K562 (cell line): ENCODE data around the gene NF1. TPM values are rescaled to one million over a fixed set of nuclear protein-coding genes. Genes with fewer than 3 reads are reported as not detected.

Experiments used
- ATAC-seq: fragments of 200-7000 bp; cut with Tn5 transposase; 3 replicates; pipeline ENCODE4 v1.9.1; 2020; ENCODE audit warnings: moderate library complexity
- BruUV-seq: library from RNA; stranded (reverse); fragments of 400-500 nt; replicated peaks from 2 replicates; lab custom pipeline; 2021; lab: Mats Ljungman, UMichigan
- CTCF ChIA-PET: fragments of 300-600 bp; formaldehyde crosslinking; extraction: SDS; loops from one replicate; lab custom pipeline; 2021; ENCODE audit warnings: low intra/inter-chr PET ratio; lab: Yijun Ruan, JAX
- POLR2A ChIA-PET: fragments of 300-600, 350-650 bp; sonication (Branson Sonifier 250); formaldehyde crosslinking; extraction: SDS; loops from one replicate; lab custom pipeline; 2021; ENCODE audit warnings: antibody characterized with exemption, inconsistent platforms; lab: Yijun Ruan, JAX
- DNase-seq, 4 experiments: peaks; one replicate each; pipeline versions ENCODE4 v3.0.0 to v3.0.0-alpha.2; 2011 to 2018; ENCODE audit warnings: low spot score in 3 of 4, mixed read lengths in 3 of 4; ENCODE audit errors: extremely low read depth in 1 of 4
- FAIRE-seq: peaks from 2 replicates; lab custom pipeline; 2011; peaks lifted over from hg19 to GRCh38; lab: Jason Lieb, UNC
- H2AFZ ChIP-seq: 2 replicates; pipeline ENCODE4 v1.6.0; 2011; ENCODE audit warnings: low read depth, low read length, control low read depth, inconsistent platforms
- H3K27ac ChIP-seq: fragments of 200-600 bp; 3 replicates; pipeline ENCODE4 v1.8.0; 2011; ENCODE audit warnings: low read depth, mild to moderate bottlenecking, control low read depth, inconsistent platforms, low read length, moderate library complexity, mixed read lengths; ENCODE audit errors: extremely low read depth
- H3K27me3 ChIP-seq, 2 experiments: fragments of 300-600 bp in 1 of 2; 2 replicates in 1 of 2; 3 replicates in 1 of 2; pipeline versions ENCODE4 v1.6.0 to v1.8.0; 2011; ENCODE audit warnings: inconsistent platforms in 2 of 2, low read length in 2 of 2, mild to moderate bottlenecking in 1 of 2, mixed read lengths in 1 of 2, moderate library complexity in 1 of 2; ENCODE audit not compliant: control insufficient read depth in 2 of 2, insufficient read depth in 2 of 2
- H3K36me3 ChIP-seq: fragments of 300-600 bp; 3 replicates; pipeline ENCODE4 v1.8.0; 2011; ENCODE audit warnings: mild to moderate bottlenecking, low read length, inconsistent platforms; ENCODE audit not compliant: control insufficient read depth, insufficient read depth
- H3K4me1 ChIP-seq, 2 experiments: fragments of 200-600 bp in 1 of 2; replicated peaks in 1 of 2; 2 replicates in 1 of 2; 3 replicates in 1 of 2; pipeline versions ENCODE4 v1.5.1 to v1.8.0; 2011; ENCODE audit warnings: inconsistent platforms in 2 of 2, low read length in 2 of 2, mild to moderate bottlenecking in 1 of 2, mixed read lengths in 1 of 2, moderate library complexity in 1 of 2; ENCODE audit not compliant: control insufficient read depth in 2 of 2, insufficient read depth in 2 of 2
- H3K4me2 ChIP-seq: 2 replicates; pipeline ENCODE4 v1.6.1; 2011; ENCODE audit warnings: low read length, control low read depth, inconsistent platforms, mixed read lengths; ENCODE audit not compliant: insufficient read depth
- H3K4me3 ChIP-seq: fragments of 200-600 bp; sonication (generic), shearing (Covaris generic); 2 replicates; pipeline ENCODE4 v1.5.1; 2016; ENCODE audit warnings: control low read depth, inconsistent platforms
- H3K79me2 ChIP-seq: fragments of 200-600 bp; 3 replicates; pipeline ENCODE4 v1.8.0; 2011; ENCODE audit warnings: low read length, inconsistent platforms; ENCODE audit not compliant: control insufficient read depth, insufficient read depth
- H3K9ac ChIP-seq, 2 experiments: 2 replicates each; pipeline versions ENCODE4 v1.6.0 to v1.6.1; 2011; ENCODE audit warnings: low read depth in 2 of 2, low read length in 2 of 2, control low read depth in 1 of 2, inconsistent platforms in 1 of 2, mild to moderate bottlenecking in 1 of 2, mixed read lengths in 1 of 2; ENCODE audit not compliant: insufficient read depth in 1 of 2
- H3K9me1 ChIP-seq: one replicate; pipeline ENCODE4 v1.6.0; 2011; ENCODE audit warnings: inconsistent platforms, mild to moderate bottlenecking, low read length, moderate library complexity; ENCODE audit not compliant: control insufficient read depth, insufficient read depth
- H3K9me3 ChIP-seq: replicated peaks from 2 replicates; pipeline ENCODE4 v1.5.1; 2011; ENCODE audit warnings: low read depth, low read length, inconsistent platforms; ENCODE audit not compliant: control insufficient read depth, insufficient read depth
- H4K20me1 ChIP-seq: replicated peaks from 2 replicates; pipeline ENCODE4 v1.6.1; 2011; ENCODE audit warnings: low read length, inconsistent platforms, mixed read lengths; ENCODE audit not compliant: control insufficient read depth, insufficient read depth
- CCAR2 ChIP-seq: fragments of 200-400 bp; formaldehyde crosslinking; IDR thresholded peaks from 2 replicates; pipeline ENCODE4 v1.6.1; 2017; ENCODE audit warnings: mild to moderate bottlenecking, low read depth, low read length
- NBN ChIP-seq: fragments of 450-650 bp; IDR thresholded peaks from 2 replicates; pipeline ENCODE4 v1.6.1; 2016; ENCODE audit warnings: low read depth, mild to moderate bottlenecking
- NFIC ChIP-seq: fragments of 450-650 bp; IDR thresholded peaks from 2 replicates; pipeline ENCODE4 v1.6.1; 2017; ENCODE audit warnings: mild to moderate bottlenecking, inconsistent platforms
- NR3C1 ChIP-seq: sonication (generic); formaldehyde crosslinking; IDR thresholded peaks from 2 replicates; pipeline ENCODE4 v1.8.1; 2022; ENCODE audit warnings: missing genetic modification reagents
- PML ChIP-seq: IDR thresholded peaks from 2 replicates; pipeline ENCODE4 v1.6.1; 2012; ENCODE audit warnings: low read length, inconsistent platforms
- RBM25 ChIP-seq: fragments of 200-400 bp; formaldehyde crosslinking; IDR thresholded peaks from 2 replicates; pipeline ENCODE4 v1.6.1; 2018; ENCODE audit warnings: low read length, low read depth, moderate library complexity; ENCODE audit not compliant: severe bottlenecking
- XRCC3 ChIP-seq: fragments of 450-650 bp; IDR thresholded peaks from 2 replicates; pipeline ENCODE4 v1.6.1; 2017; ENCODE audit warnings: mild to moderate bottlenecking, moderate library complexity
- ZBTB43 ChIP-seq: sonication (generic); formaldehyde crosslinking; IDR thresholded peaks from 2 replicates; pipeline ENCODE4 v1.8.0; 2023; ENCODE audit warnings: mild to moderate bottlenecking, missing genetic modification reagents
- ZNF347 ChIP-seq: fragments of 450-650 bp; formaldehyde crosslinking; IDR thresholded peaks from 2 replicates; pipeline ENCODE4 v1.4.0; 2020; ENCODE audit warnings: low read depth, mild to moderate bottlenecking, moderate library complexity
- WGBS: fragments of 100-300 bp; shearing (Covaris generic); methylation state at CpG from one replicate; pipeline ENCODE4 v1.1.6; 2016; ENCODE audit warnings: low coverage, mixed read lengths; ENCODE audit not compliant: insufficient coverage; ENCODE audit errors: missing lambda C conversion rate; 5-methylcytosine and 5-hydroxymethylcytosine counted together
- in situ Hi-C: fragments of 300-500 bp; cut with MboI; formaldehyde crosslinking; loops from 4 replicates; pipeline ENCODE4 v1.15.0; 2018; ENCODE audit warnings: inconsistent platforms, mixed read lengths
- intact Hi-C: fragments of 100-400 bp; cut with micrococcal nuclease; formaldehyde crosslinking; loops from 2 replicates; pipeline ENCODE4 v1.14.2; 2022
- polyA plus RNA-seq, 8 experiments: library from polyadenylated mRNA; depleted of rRNA in 4 of 8; stranded (reverse) in 5 of 8; unstranded in 3 of 8; fragments of >200 nt; fragmentation: Nextera tagmentation in 2 of 8; fragmentation: Illumina TruSeq in 1 of 8; extraction: Ambion mirVana in 2 of 8; extraction: Trizol in 1 of 8; gene quantifications; 2 replicates each; pipeline versions ENCODE4 v1.2.1 to v1.2.3, GENCODE V29; 2011 to 2014; ENCODE audit warnings: inconsistent platforms in 1 of 8, missing spikeins in 1 of 8
- total RNA-seq, 7 experiments: library from RNA; depleted of rRNA in 6 of 7; stranded (reverse); fragments of >200 nt in 6 of 7; fragmentation: Illumina TruSeq in 2 of 7; extraction: Trizol in 2 of 7; gene quantifications; 2 replicates each; pipeline versions ENCODE4 v1.2.1 to v1.2.3, GENCODE V29; 2011 to 2021; ENCODE audit warnings: low replicate concordance in 1 of 7
- TF ChIP-seq, protein P1 (sequence below): sonication (generic); formaldehyde crosslinking; IDR thresholded peaks from 2 replicates; pipeline ENCODE4 v1.8.0; 2023; ENCODE audit warnings: mild to moderate bottlenecking, missing genetic modification reagents

Gene NF1
- total and polyA plus RNA-seq, 9 of the 15 experiments (the other 6 are each of a cell fraction or from before 2014, with no cell fraction given) = 3.4 to 41.9 (median 24.3) TPM

- no TSS peak for BruUV-seq
- ATAC-seq (no peak), FAIRE-seq (peak; percentile 29), DNase-seq (no peak)
- Histone ChIP-seq H3K27me3 (no peaks in the 10 kb centered on the region), H3K9me1 (no peaks in the 10 kb centered on the region), H3K4me1 (no peaks in the 10 kb centered on the region), H3K27ac (no peak overlapping the region), H2AFZ (no peak overlapping the region), H3K36me3 (peaks cover 16% of the 10 kb centered on the region), H3K4me3 (no peak overlapping the region), H3K9ac (no peak overlapping the region), H3K4me2 (no peak overlapping the region), H4K20me1 (no peaks in the 10 kb centered on the region), H3K79me2 (no peaks in the 10 kb centered on the region), H3K9me3 (no peaks in the 10 kb centered on the region)
- no peak for TF ChIP-seq PML
- TF ChIP-seq ZNF347 (CRISPR knock-in tag) = no peak
- peak; percentile 61 for TF ChIP-seq RBM25
- TF ChIP-seq CCAR2 = no peak
- TF ChIP-seq ZBTB43 (CRISPR knock-in tag) = no peak
- intact Hi-C loops (no loop called here), in situ Hi-C loops (no loop called here)
- POLR2A ChIA-PET = no interaction called here
- CTCF ChIA-PET = no interaction called here
Measured at GRCh38 chr17:31291820-31292219, 197.0 kb downstream of the NF1 start.

DNA sequence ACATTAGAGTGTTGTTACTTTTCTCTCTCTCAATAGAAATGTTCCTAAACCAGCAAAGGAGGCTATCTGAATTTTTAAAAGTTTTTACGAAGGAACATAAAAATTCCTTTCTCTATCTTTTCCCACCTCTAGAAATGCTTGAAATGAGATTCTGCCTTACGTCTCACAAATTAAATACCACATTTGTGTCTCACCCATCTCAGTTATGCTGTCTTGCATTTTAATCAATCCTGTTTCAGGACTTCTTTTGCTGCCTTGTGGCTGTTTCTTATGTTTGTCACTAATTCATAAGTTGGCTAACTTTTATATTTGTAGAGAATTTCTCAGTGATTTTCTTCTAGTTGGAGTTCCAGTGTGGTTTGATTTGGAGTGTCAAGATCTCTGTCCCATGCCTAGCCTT lies 198.8 kb downstream of the NF1 start:
- ATAC-seq (no peak), DNase-seq (no peak), FAIRE-seq (no peak)
- Histone ChIP-seq H3K4me2 (no peak overlapping the region), H2AFZ (no peak overlapping the region), H4K20me1 (no peaks in the 10 kb centered on the region), H3K27me3 (no peaks in the 10 kb centered on the region), H3K9me1 (no peaks in the 10 kb centered on the region), H3K4me1 (no peaks in the 10 kb centered on the region), H3K79me2 (no peaks in the 10 kb centered on the region), H3K9ac (no peak overlapping the region), H3K9me3 (no peaks in the 10 kb centered on the region), H3K27ac (no peak overlapping the region), H3K4me3 (no peak overlapping the region), H3K36me3 (peaks cover 11% of the 10 kb centered on the region)
- CTCF ChIA-PET = no interaction called here
- no TSS peak for BruUV-seq
- POLR2A ChIA-PET = no interaction called here
- in situ Hi-C loops (no loop called here), intact Hi-C loops (no loop called here)
- WGBS = 93% methylated on average over 2 of the region's 2 CpGs
- TF ChIP-seq NR3C1 (no peak), NBN (no peak), NFIC (no peak), XRCC3 (no peak)
- TF ChIP-seq, protein P1, sequence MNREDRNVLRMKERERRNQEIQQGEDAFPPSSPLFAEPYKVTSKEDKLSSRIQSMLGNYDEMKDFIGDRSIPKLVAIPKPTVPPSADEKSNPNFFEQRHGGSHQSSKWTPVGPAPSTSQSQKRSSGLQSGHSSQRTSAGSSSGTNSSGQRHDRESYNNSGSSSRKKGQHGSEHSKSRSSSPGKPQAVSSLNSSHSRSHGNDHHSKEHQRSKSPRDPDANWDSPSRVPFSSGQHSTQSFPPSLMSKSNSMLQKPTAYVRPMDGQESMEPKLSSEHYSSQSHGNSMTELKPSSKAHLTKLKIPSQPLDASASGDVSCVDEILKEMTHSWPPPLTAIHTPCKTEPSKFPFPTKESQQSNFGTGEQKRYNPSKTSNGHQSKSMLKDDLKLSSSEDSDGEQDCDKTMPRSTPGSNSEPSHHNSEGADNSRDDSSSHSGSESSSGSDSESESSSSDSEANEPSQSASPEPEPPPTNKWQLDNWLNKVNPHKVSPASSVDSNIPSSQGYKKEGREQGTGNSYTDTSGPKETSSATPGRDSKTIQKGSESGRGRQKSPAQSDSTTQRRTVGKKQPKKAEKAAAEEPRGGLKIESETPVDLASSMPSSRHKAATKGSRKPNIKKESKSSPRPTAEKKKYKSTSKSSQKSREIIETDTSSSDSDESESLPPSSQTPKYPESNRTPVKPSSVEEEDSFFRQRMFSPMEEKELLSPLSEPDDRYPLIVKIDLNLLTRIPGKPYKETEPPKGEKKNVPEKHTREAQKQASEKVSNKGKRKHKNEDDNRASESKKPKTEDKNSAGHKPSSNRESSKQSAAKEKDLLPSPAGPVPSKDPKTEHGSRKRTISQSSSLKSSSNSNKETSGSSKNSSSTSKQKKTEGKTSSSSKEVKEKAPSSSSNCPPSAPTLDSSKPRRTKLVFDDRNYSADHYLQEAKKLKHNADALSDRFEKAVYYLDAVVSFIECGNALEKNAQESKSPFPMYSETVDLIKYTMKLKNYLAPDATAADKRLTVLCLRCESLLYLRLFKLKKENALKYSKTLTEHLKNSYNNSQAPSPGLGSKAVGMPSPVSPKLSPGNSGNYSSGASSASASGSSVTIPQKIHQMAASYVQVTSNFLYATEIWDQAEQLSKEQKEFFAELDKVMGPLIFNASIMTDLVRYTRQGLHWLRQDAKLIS (CRISPR knock-in tag) = no peak
